Vein endothelial cell (primary cell): Measurements from ENCODE around the gene PSKH1. TPM values are rescaled to one million over a fixed set of nuclear protein-coding genes. Genes with fewer than 3 reads are reported as not detected.

Experiments used
- small RNA-seq: library from RNA; depleted of rRNA; stranded (forward); fragments of <200 nt; gene quantifications from one replicate; pipeline ENCODE3, GENCODE V24; 2012
- total RNA-seq: library from RNA; depleted of rRNA; stranded (reverse); fragments of >200 nt; gene quantifications from 2 replicates; pipeline ENCODE4 v1.2.3, GENCODE V29; 2012

Gene PSKH1
- 21.9 and 26.1 TPM in 2 replicates for total RNA-seq

GRCh38 chr16:67892899-67893742 is at the start of gene PSKH1:
Gene PSKH1 (plus strand): TSS chr16:67893254. CDS start chr16:67908750, 15,496 bp downstream.

GRCh38 chr16:67846320-67847063 is 46.6 kb upstream of the PSKH1 start, which contains the start of gene NUTF2:
Gene NUTF2 (plus strand): TSS chr16:67846933. CDS start chr16:67865131, 18,198 bp downstream.

DNA sequence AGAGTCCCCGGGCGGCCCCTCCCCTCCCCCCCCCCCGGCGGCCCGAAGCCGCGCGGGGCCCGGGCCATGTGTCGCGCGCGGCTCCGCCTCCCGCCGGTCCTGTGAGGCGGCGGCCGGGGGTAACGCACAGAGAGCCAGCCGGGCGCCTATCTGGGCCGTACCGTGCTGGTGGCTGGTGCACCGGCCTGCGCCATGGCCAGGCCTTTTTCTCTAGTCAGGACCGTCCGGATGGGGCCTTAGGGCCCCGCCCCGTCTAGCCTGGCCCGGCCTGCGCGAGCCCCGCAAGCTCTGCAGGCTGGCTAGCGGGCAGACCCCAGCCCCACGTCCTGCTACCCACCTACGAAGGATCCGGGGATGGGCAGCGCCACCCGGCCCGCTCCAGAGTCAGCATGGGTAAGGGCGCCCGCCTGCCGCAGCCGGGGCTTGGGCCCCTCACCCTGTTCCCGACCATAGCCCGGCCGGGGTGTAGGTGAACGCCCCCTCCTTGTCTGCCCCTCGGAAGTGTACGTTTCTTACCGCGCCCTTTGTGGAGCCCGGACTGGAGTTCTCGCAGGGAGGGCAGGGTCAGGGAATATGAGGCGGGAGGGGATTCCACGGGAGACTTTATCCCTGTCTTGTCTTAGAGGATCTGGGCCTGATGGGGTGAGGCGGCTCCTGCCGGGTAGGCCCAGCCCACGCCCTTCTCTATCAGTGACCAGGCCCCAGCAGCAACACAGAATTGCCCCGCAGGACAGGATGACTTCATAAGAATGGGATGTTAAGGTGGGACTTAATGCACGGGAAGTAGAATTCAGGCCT is 45.8 kb upstream of the PSKH1 start, which contains the start of gene CENPT:
CENPT (minus strand) TSS at position 630 of the 798 bp plus-strand sequence. CDS start 13,834 bp downstream, outside the sequence.

GRCh38 chr16:67872631-67873434 is 20.2 kb upstream of the PSKH1 start, which contains the start of gene EDC4:
Gene EDC4 (plus strand): TSS chr16:67873052. CDS start chr16:67873262, 210 bp downstream.

DNA sequence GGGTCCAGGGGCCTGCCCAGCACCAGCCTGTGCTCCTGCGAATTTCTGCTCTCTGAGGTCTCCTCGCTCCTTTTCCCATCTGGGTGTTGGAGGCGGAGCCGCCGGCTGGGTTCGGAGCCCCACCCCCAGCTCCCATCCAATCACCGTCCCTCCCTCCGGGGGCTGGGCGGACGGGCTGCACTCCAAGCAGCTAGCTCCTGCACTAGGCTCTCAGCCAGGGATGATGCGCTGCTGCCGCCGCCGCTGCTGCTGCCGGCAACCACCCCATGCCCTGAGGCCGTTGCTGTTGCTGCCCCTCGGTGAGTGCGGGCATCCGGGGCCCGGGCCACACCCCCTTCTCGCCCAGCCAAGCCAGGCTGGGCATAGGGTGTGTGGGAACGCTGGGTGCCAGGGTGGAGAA is 8.4 kb upstream of the PSKH1 start, which contains the start of gene NRN1L:
NRN1L (plus strand) TSS at position 202 of the 400 bp plus-strand sequence; CDS start at position 221, 19 bp downstream.

GRCh38 chr16:67931712-67932461 is 38.8 kb downstream of the PSKH1 start, which contains the start of gene CTRL:
Gene CTRL (minus strand): TSS chr16:67931862. CDS start chr16:67931852, 10 bp downstream.

GRCh38 chr16:67936124-67936879 is 43.2 kb downstream of the PSKH1 start, which contains the start of gene PSMB10:
Gene PSMB10 (minus strand): TSS chr16:67936850. CDS start chr16:67936749, 101 bp downstream.

GRCh38 chr16:67943619-67944504 is 50.8 kb downstream of the PSKH1 start, which contains the start of gene LCAT:
Gene LCAT (minus strand): TSS chr16:67944120. CDS start chr16:67944101, 19 bp downstream.

DNA sequence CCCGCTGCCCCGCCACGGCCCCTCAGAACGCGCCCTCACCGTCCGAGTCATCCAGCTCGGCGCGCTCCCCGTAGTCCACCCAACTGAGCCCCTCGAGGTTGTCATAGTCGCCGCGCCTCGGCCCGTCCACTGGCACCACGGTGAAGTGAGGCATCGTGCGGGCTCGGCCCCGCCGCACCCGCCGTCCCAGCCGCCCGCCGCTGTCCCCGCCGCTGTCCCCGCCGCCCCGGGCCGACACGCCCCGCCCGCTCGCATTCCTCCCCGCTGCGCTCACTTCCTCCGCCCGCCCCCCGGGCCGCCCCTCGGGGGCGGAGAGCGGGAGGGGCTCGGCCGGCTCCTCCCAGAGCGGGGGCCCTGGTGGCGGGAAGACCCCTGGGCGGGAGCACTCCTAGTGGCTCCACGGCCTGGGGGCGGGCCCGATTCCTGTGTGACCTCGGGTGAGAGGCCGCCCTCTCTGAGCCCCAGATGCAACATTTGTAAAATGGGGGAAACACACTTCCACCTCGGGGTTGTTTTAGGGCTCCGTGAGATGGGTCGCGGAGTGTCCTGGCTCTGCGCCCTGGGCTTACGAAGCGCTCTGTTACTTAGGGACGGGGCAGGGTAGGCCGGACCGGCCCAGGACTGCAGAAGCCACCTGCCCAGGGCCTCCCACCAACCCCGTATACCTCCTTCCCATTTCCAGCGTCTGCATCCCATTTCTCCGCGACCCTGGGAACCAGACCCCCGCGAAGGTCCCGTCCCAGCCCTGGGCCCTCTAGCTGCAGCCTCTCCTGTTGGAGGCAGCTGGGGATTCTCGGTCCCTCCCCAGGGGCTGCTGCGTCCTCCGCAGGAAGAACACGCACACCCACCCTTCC is 75.6 kb downstream of the PSKH1 start, which contains the start of gene SLC12A4:
SLC12A4 (minus strand) TSS at position 238 of the 854 bp plus-strand sequence; CDS start at position 154, 84 bp downstream.

Small RNAs within 50 kb of the gene (small RNA-seq; reads per million reads assigned to genes)
- not detected for gene AC040162.2
- gene NRN1L: not detected

Other genes with a start within 250 kb of the PSKH1 start
- gene CARMIL2, start 248.1 kb upstream of the PSKH1 start, total RNA-seq: 0.67 and 1.3 TPM in 2 replicates
- gene ACD, start 233.0 kb upstream of the PSKH1 start, total RNA-seq: 25.4 and 28.4 TPM in 2 replicates
- 1.3 and 2.2 TPM in 2 replicates for gene PARD6A, start 232.3 kb upstream of the PSKH1 start, total RNA-seq
- 9.6 and 21.2 TPM in 2 replicates for gene ENKD1, start 226.5 kb upstream of the PSKH1 start, total RNA-seq
- gene C16orf86, start 226.4 kb upstream of the PSKH1 start, total RNA-seq: 2.0 and 2.4 TPM in 2 replicates
- gene GFOD2, start 173.9 kb upstream of the PSKH1 start, total RNA-seq: 52.3 and 53.9 TPM in 2 replicates
- 11.2 and 15.4 TPM in 2 replicates for gene RANBP10, start 86.7 kb upstream of the PSKH1 start, total RNA-seq
- 0.33 and 0.67 TPM in 2 replicates for gene TSNAXIP1, start 86.4 kb upstream of the PSKH1 start, total RNA-seq
- gene THAP11, start 50.9 kb upstream of the PSKH1 start, total RNA-seq: 25.7 and 28.1 TPM in 2 replicates
- 258 and 586 TPM in 2 replicates for gene NUTF2, start 46.3 kb upstream of the PSKH1 start, total RNA-seq
- gene CENPT, start 45.6 kb upstream of the PSKH1 start, total RNA-seq: 30.4 and 30.5 TPM in 2 replicates
- gene EDC4, start 20.2 kb upstream of the PSKH1 start, total RNA-seq: 81.1 and 84.6 TPM in 2 replicates
- gene NRN1L, start 8.4 kb upstream of the PSKH1 start, total RNA-seq: not detected in 2 replicates
- 0.57 and 0.65 TPM in 2 replicates for gene CTRL, start 38.6 kb downstream of the PSKH1 start, total RNA-seq
- gene PSMB10, start 43.6 kb downstream of the PSKH1 start, total RNA-seq: 31.0 and 46.1 TPM in 2 replicates
- gene LCAT, start 50.9 kb downstream of the PSKH1 start, total RNA-seq: 4.8 and 5.2 TPM in 2 replicates
- gene SLC12A4, start 75.4 kb downstream of the PSKH1 start, total RNA-seq: 52.6 and 75.8 TPM in 2 replicates
- gene DPEP3, start 87.2 kb downstream of the PSKH1 start, total RNA-seq: not detected in 2 replicates
- under 0.01 and 0.57 TPM in 2 replicates for gene DPEP2, start 106.2 kb downstream of the PSKH1 start, total RNA-seq
- not detected in 2 replicates for gene DPEP2NB, start 122.7 kb downstream of the PSKH1 start, total RNA-seq
- 14.9 and 17.6 TPM in 2 replicates for gene DDX28, start 130.0 kb downstream of the PSKH1 start, total RNA-seq
- gene DUS2, start 130.0 kb downstream of the PSKH1 start, total RNA-seq: 17.8 and 20.6 TPM in 2 replicates
- 35.4 and 35.6 TPM in 2 replicates for gene NFATC3, start 192.1 kb downstream of the PSKH1 start, total RNA-seq